ENCODE measurements around the gene SSBP1. TPM values are rescaled to one million over a fixed set of nuclear protein-coding genes. Genes with fewer than 3 reads are reported as not detected.
A peak's percentile ranks its signal among the peaks of the same experiment; 100 is the strongest.

Gene SSBP1
- total RNA-seq, 1 donor from 2014 or later = 83.8 TPM

DNA sequence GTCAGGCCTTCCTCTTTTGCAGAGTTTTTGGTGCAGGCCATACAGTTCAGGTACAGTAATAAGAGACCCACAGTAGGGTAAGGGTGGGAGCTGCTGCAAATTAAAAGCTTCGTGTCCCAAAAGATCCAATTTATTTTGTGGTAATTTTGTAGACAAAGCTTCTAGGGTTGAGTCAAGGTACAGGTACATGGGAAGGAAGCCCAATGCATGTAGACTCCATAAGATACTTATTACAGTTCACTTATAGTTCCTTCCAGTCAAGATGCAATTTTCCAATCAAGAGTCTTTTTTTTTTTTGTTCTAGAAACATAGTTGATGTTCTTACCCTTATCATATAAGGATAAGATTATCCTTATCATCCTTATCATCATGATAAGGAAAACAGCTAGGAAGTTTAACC is 38.2 kb downstream of the SSBP1 start, which contains the start of gene TAS2R4:
Gene TAS2R4, plus strand, starts transcription at position 301 of the 400 bp plus-strand sequence. CDS start 1,815 bp downstream, outside the sequence.
- intact Hi-C loops (cut with micrococcal nuclease) = no loop called here
- no peaks in the 10 kb centered on the region for H3K27me3 ChIP-seq (ENCODE audit: low read depth)
- H3K36me3 ChIP-seq = peaks cover 30% of the 10 kb centered on the region
- H3K4me3 ChIP-seq = no peak within 1 kb of the TSS
- no peaks in the 10 kb centered on the region for H3K4me1 ChIP-seq
- H3K27ac ChIP-seq (replicated peaks) = no peak within 1 kb of the TSS
- DNase-seq = no peak
- TF ChIP-seq CTCF (IDR thresholded peaks at IDR 0.05; ENCODE audit: borderline replicate concordance) = no peak
- peaks cover 15% of the 10 kb centered on the region for H3K9me3 ChIP-seq (replicated peaks)

DNA sequence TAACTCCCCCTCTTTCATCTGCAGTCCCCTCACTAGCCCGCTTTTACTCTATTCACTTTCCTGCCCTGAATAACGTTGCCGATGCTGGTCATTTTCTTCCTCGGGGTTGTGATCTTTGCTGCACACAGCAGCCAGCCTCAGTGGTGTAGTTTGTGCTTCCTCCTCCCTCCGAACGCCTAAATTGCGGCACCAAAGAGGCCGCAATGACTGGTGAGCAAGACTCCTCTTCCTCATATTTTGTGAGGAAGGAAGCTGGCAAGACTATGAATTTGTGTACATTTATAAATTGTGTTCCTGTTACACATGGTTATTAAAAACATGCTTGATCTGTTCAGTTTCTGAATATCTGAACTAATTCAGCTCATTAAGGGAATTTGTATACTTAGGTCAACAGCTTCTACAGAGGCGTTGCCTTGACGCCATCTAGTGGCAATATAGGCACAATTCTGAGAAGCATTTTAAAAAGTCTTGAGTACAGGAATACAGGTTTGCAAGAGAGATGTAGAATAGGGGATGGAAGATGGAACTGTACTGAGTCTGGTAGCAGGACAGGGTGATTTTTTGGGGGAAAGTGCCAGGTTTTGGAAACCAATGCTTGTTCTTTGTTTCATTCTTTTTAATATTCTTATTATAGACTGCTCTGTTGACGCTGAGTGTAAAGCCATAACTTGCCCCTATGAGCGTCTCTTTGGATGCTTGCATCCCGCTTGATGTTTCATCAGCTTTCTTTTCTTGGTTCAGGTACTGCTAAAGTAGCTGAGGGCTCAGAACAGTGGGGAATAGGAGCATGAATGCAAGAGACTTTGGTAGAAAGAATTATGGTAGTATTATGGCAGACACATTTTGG is 47.8 kb downstream of the SSBP1 start:
- H3K27ac ChIP-seq (replicated peaks) = no peak overlapping the region
- no peaks in the 10 kb centered on the region for H3K27me3 ChIP-seq (ENCODE audit: low read depth)
- peaks cover 12% of the 10 kb centered on the region for H3K36me3 ChIP-seq
- no peak for DNase-seq
- H3K4me1 ChIP-seq = peaks cover 6% of the 10 kb centered on the region
- H3K4me3 ChIP-seq = no peak overlapping the region
- TF ChIP-seq CTCF (IDR thresholded peaks at IDR 0.05; ENCODE audit: borderline replicate concordance) = peak; percentile 77
- intact Hi-C loops (cut with micrococcal nuclease) = no loop called here
- H3K9me3 ChIP-seq (replicated peaks) = no peaks in the 10 kb centered on the region

DNA sequence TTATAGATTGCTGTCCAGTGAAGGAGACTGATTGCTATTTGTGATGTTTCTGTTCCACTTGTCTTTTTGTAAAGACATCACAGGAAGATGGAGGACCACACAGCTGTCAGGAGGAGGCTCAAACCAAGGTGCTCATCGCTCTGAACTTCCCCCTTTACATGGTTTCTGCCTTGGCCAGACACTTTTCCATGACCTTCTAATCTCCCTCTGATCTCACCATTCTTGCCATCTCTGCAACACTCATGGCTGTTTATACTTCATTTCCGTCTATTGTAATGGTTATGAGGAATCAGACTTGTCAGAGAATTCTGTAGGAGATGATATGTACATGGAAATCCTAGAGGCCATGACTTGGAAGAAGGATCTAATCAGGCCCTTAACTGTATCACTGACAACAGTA is 50.1 kb downstream of the SSBP1 start:
- Histone ChIP-seq H3K4me1 (peaks cover 6% of the 10 kb centered on the region), H3K36me3 (peaks cover 16% of the 10 kb centered on the region), H3K27me3 (ENCODE audit: low read depth) (no peaks in the 10 kb centered on the region), H3K4me3 (no peak overlapping the region), H3K27ac (replicated peaks) (no peak overlapping the region), H3K9me3 (replicated peaks) (no peaks in the 10 kb centered on the region)
- no peak for DNase-seq
- intact Hi-C loops (cut with micrococcal nuclease) = no loop called here
- TF ChIP-seq CTCF (IDR thresholded peaks at IDR 0.05; ENCODE audit: borderline replicate concordance) = no peak

- Histone ChIP-seq H3K27me3 (ENCODE audit: low read depth) (no peaks in the 10 kb centered on the region), H3K4me3 (no peak within 1 kb of the TSS), H3K36me3 (peaks cover 22% of the 10 kb centered on the region), H3K4me1 (peaks cover 9% of the 10 kb centered on the region), H3K9me3 (replicated peaks) (no peaks in the 10 kb centered on the region), H3K27ac (replicated peaks) (no peak within 1 kb of the TSS)
- DNase-seq = no peak
- TF ChIP-seq CTCF (IDR thresholded peaks at IDR 0.05; ENCODE audit: borderline replicate concordance) = no peak
- intact Hi-C loops (cut with micrococcal nuclease) = no loop called here
These were observed 51.8 kb downstream of the SSBP1 start, which contains the start of gene TAS2R5 for GRCh38 chr7:141789917-141790316. TSS of gene TAS2R5 (plus strand) at chr7:141790217. CDS start at chr7:141790362, 145 bp downstream.

GRCh38 chr7:141792526-141792925 is 54.4 kb downstream of the SSBP1 start:
- peaks cover 22% of the 10 kb centered on the region for H3K36me3 ChIP-seq
- H3K27me3 ChIP-seq (ENCODE audit: low read depth) = no peaks in the 10 kb centered on the region
- H3K4me1 ChIP-seq = peaks cover 13% of the 10 kb centered on the region
- H3K27ac ChIP-seq (replicated peaks) = no peak overlapping the region
- no peak for TF ChIP-seq CTCF (IDR thresholded peaks at IDR 0.05; ENCODE audit: borderline replicate concordance)
- no peak overlapping the region for H3K4me3 ChIP-seq
- no peak for DNase-seq
- intact Hi-C loops (cut with micrococcal nuclease) = no loop called here
- no peaks in the 10 kb centered on the region for H3K9me3 ChIP-seq (replicated peaks)

Other genes with a start within 250 kb of the SSBP1 start
- gene AGK, start 186.9 kb upstream of the SSBP1 start, total RNA-seq = 37.8 TPM
- 8.5 TPM for gene DENND11, start 36.2 kb upstream of the SSBP1 start, total RNA-seq
- gene WEE2, start 30.0 kb upstream of the SSBP1 start, total RNA-seq = not detected
- gene TAS2R3, start 25.7 kb downstream of the SSBP1 start, total RNA-seq = 0.41 TPM
- gene TAS2R4, start 38.3 kb downstream of the SSBP1 start, total RNA-seq = 0.25 TPM
- 0.47 TPM for gene TAS2R5, start 51.9 kb downstream of the SSBP1 start, total RNA-seq
- not detected for gene PRSS37, start 103.1 kb downstream of the SSBP1 start, total RNA-seq
- gene OR9A4, start 178.0 kb downstream of the SSBP1 start, total RNA-seq = not detected
- gene CLEC5A, start 208.6 kb downstream of the SSBP1 start, total RNA-seq = 0.47 TPM
- gene TAS2R38, start 235.4 kb downstream of the SSBP1 start, total RNA-seq = not detected

All from left ventricle myocardium inferior (tissue), 1 donor.